Measurements from ENCODE around the gene LRRC27.

LRRC27 gene

GRCh38 chr10:132302421-132303310, 29.3 kb upstream of the LRRC27 start:
- no peak for TF ChIP-seq CTCF (IDR thresholded peaks at IDR 0.05; ENCODE audit: control extremely low read depth, extremely low read depth, low read depth, missing control alignments)
- ChIA-PET CTCF (interaction anchor here (1.4 kb wide), 1 partner anchor 8 kb away, joined by 4 read pairs; no protein-coding TSS in a partner anchor), POLR2A (no interaction called here)
- no peak for DNase-seq (ENCODE audit: extremely low spot score)

GRCh38 chr10:132303361-132304115, 28.5 kb upstream of the LRRC27 start:
- POLR2A ChIA-PET = no interaction called here
- no peak for TF ChIP-seq CTCF (IDR thresholded peaks at IDR 0.05; ENCODE audit: control extremely low read depth, extremely low read depth, low read depth, missing control alignments)
- DNase-seq (ENCODE audit: extremely low spot score) = no peak
- CTCF ChIA-PET = interaction anchor here (1.4 kb wide), 1 partner anchor 9 kb away, joined by 4 read pairs; no protein-coding TSS in a partner anchor

GRCh38 chr10:132304756-132305509, 27.1 kb upstream of the LRRC27 start:
- ChIA-PET CTCF (no interaction called here), POLR2A (no interaction called here)
- no peak for DNase-seq (ENCODE audit: extremely low spot score)
- TF ChIP-seq CTCF (IDR thresholded peaks at IDR 0.05; ENCODE audit: control extremely low read depth, extremely low read depth, low read depth, missing control alignments) = no peak

GRCh38 chr10:132305654-132306342, 26.2 kb upstream of the LRRC27 start:
- ChIA-PET POLR2A (no interaction called here), CTCF (no interaction called here)
- TF ChIP-seq CTCF (IDR thresholded peaks at IDR 0.05; ENCODE audit: control extremely low read depth, extremely low read depth, low read depth, missing control alignments) = no peak
- no peak for DNase-seq (ENCODE audit: extremely low spot score)

- no peak for DNase-seq (ENCODE audit: extremely low spot score)
- ChIA-PET CTCF (no interaction called here), POLR2A (no interaction called here)
- TF ChIP-seq CTCF (IDR thresholded peaks at IDR 0.05; ENCODE audit: control extremely low read depth, extremely low read depth, low read depth, missing control alignments) = no peak
These were observed 25.7 kb upstream of the LRRC27 start for GRCh38 chr10:132306343-132306685.

Measured in GM10248 (cell line).